Gastroesophageal sphincter (tissue), 4 donors: ENCODE results near the gene GRIA4. TPM values are rescaled to one million over a fixed set of nuclear protein-coding genes. Genes with fewer than 3 reads are reported as not detected.

Experiments
- ATAC-seq: fragments of 150-250 bp; one replicate; pipeline ENCODE4 v1.9.1; 2016; ENCODE audit warnings: mild to moderate bottlenecking, moderate library complexity
- H3K27ac ChIP-seq, 4 donors: fragments of 200-600 bp; sonication (generic) in 3 of 4; 1 replicate in 3 of 4; 2 replicates in 1 of 4; pipeline ENCODE4 v1.5.1; 2016 to 2019
- H3K27me3 ChIP-seq: fragments of 200-600 bp; sonication (generic); one replicate; pipeline ENCODE4 v1.5.1; 2019
- H3K36me3 ChIP-seq, 2 donors: fragments of 200-600 bp; sonication (generic); one replicate each; pipeline ENCODE4 v1.5.1; 2019; ENCODE audit warnings: control low read depth in 1 of 2
- H3K4me1 ChIP-seq, 3 donors: fragments of 200-600 bp; sonication (generic); 1 replicate in 2 of 3; 2 replicates in 1 of 3; pipeline ENCODE4 v1.5.1; 2016 to 2019; ENCODE audit warnings: control low read depth in 2 of 3
- H3K4me3 ChIP-seq, 2 donors: fragments of 200-600 bp; sonication (generic); one replicate each; pipeline ENCODE4 v1.5.1; 2019; ENCODE audit warnings: mild to moderate bottlenecking in 1 of 2, moderate library complexity in 1 of 2
- H3K9me3 ChIP-seq, 3 donors: fragments of 200-600 bp; sonication (generic); one replicate each; pipeline ENCODE4 v1.5.1; 2017 to 2019; ENCODE audit warnings: control low read depth in 2 of 3
- CTCF ChIP-seq, 4 experiments: fragments of 200-600 bp in 2 of 4; fragments of 450-650 bp in 2 of 4; sonication (generic) in 1 of 4; IDR thresholded peaks; one replicate each; pipeline ENCODE4 v1.5.1; 2017 to 2019; ENCODE audit warnings: antibody characterized with exemption in 4 of 4, mild to moderate bottlenecking in 2 of 4, moderate library complexity in 2 of 4
- EP300 ChIP-seq: sonication (generic); formaldehyde crosslinking; IDR thresholded peaks from one replicate; pipeline ENCODE4 v1.6.1; 2017; ENCODE audit warnings: antibody characterized with exemption, mild to moderate bottlenecking
- POLR2A ChIP-seq, 2 donors: fragments of 450-650 bp; IDR thresholded peaks; one replicate each; pipeline ENCODE4 v1.6.1; 2017; ENCODE audit warnings: antibody characterized with exemption in 2 of 2, mild to moderate bottlenecking in 2 of 2, moderate library complexity in 1 of 2
- POLR2AphosphoS5 ChIP-seq: sonication (generic); formaldehyde crosslinking; IDR thresholded peaks from one replicate; pipeline ENCODE4 v1.6.1; 2017; ENCODE audit warnings: antibody characterized with exemption
- WGBS, 2 donors: methylation state at CpG; one replicate each; pipeline ENCODE4 v1.1.5; 2018; ENCODE audit warnings: low coverage in 1 of 2; 5-methylcytosine and 5-hydroxymethylcytosine counted together
- total RNA-seq, 4 donors: library from RNA; depleted of rRNA; stranded (reverse); fragments of >200 nt; gene quantifications; one replicate each; pipeline ENCODE4 v1.1.0, GENCODE V29; 2016

GRIA4 gene
- total RNA-seq, 4 donors from 2014 or later: 0.47 to 1.2 TPM; not detected in 2

- WGBS, 2 donors: 76 to 78% methylated on average over 6 to 7 of the region's 7 CpGs
- no peak for TF ChIP-seq CTCF (IDR thresholded peaks at IDR 0.05)
- no peak for TF ChIP-seq EP300
- no peak for TF ChIP-seq POLR2A (IDR thresholded peaks at IDR 0.05)
- TF ChIP-seq POLR2AphosphoS5: no peak
- no peak for ATAC-seq
- Histone ChIP-seq H3K4me3 (no peak overlapping the region), H3K27ac (no peak overlapping the region), H3K9me3 (peaks cover 0 to 13% (median 0%) of the 10 kb centered on the region in 3 donors), H3K27me3 (no peaks in the 10 kb centered on the region), H3K36me3 (no peaks in the 10 kb centered on the region), H3K4me1 (no peaks in the 10 kb centered on the region)
Observed at GRCh38 chr11:105644839-105645573, 35.1 kb downstream of the GRIA4 start.

- 89 to 100% methylated on average over 1 of the region's 1 CpG for WGBS, 2 donors
- no peak for TF ChIP-seq EP300
- Histone ChIP-seq H3K27me3 (no peaks in the 10 kb centered on the region), H3K27ac (no peak overlapping the region), H3K4me1 (no peaks in the 10 kb centered on the region), H3K9me3 (peaks cover 0 to 13% (median 0%) of the 10 kb centered on the region in 3 donors), H3K36me3 (no peaks in the 10 kb centered on the region), H3K4me3 (no peak overlapping the region)
- ATAC-seq: no peak
Observed at GRCh38 chr11:105647780-105648179, 37.9 kb downstream of the GRIA4 start.

- TF ChIP-seq POLR2AphosphoS5: no peak
- no peak for TF ChIP-seq EP300
- TF ChIP-seq CTCF (IDR thresholded peaks at IDR 0.05): no peak
- TF ChIP-seq POLR2A (IDR thresholded peaks at IDR 0.05): no peak
- Histone ChIP-seq H3K36me3 (no peaks in the 10 kb centered on the region), H3K27ac (no peak overlapping the region), H3K9me3 (peaks cover 0 to 13% (median 0%) of the 10 kb centered on the region in 3 donors), H3K4me1 (no peaks in the 10 kb centered on the region), H3K27me3 (no peaks in the 10 kb centered on the region), H3K4me3 (no peak overlapping the region)
- no peak for ATAC-seq
- 85 to 100% methylated on average over 4 of the region's 4 CpGs for WGBS, 2 donors
Observed at GRCh38 chr11:105648762-105649161, 38.9 kb downstream of the GRIA4 start.

- Histone ChIP-seq H3K4me1 (no peaks in the 10 kb centered on the region), H3K9me3 (no peaks in the 10 kb centered on the region), H3K36me3 (no peaks in the 10 kb centered on the region), H3K27ac (no peak overlapping the region), H3K4me3 (no peak overlapping the region), H3K27me3 (no peaks in the 10 kb centered on the region)
- ATAC-seq: no peak
- 97 to 100% methylated on average over 1 to 4 of the region's 4 CpGs for WGBS, 2 donors
- TF ChIP-seq POLR2A (IDR thresholded peaks at IDR 0.05) (no peak), CTCF (IDR thresholded peaks at IDR 0.05) (no peak), EP300 (no peak), POLR2AphosphoS5 (no peak)
Observed at GRCh38 chr11:105665281-105665680, 55.4 kb downstream of the GRIA4 start.

GRCh38 chr11:105667441-105667840 is 57.6 kb downstream of the GRIA4 start:
- WGBS, 2 donors: 69 to 77% methylated on average over 1 of the region's 1 CpG
- TF ChIP-seq EP300: no peak
- TF ChIP-seq CTCF (IDR thresholded peaks at IDR 0.05): no peak
- no peak for TF ChIP-seq POLR2A (IDR thresholded peaks at IDR 0.05)
- TF ChIP-seq POLR2AphosphoS5: no peak
- no peaks in the 10 kb centered on the region for H3K4me1 ChIP-seq
- no peak overlapping the region for H3K27ac ChIP-seq
- H3K27me3 ChIP-seq: no peaks in the 10 kb centered on the region
- no peaks in the 10 kb centered on the region for H3K9me3 ChIP-seq
- H3K4me3 ChIP-seq: no peak overlapping the region
- ATAC-seq: no peak
- no peaks in the 10 kb centered on the region for H3K36me3 ChIP-seq
